Stimulated activated CD8-positive, alpha-beta memory T cell treated with anti-CD3 and anti-CD28 coated beads, Interleukin-12 subunit alpha, Interleukin-12 subunit beta, amount 100 ng/mL, for 24 hours (primary cell): Measurements from ENCODE around the gene PADI1.
"Not testable (repeated sequence)": the region's sequence is repeated elsewhere in the genome, so short reads cannot be mapped to it uniquely, and the experiment has no call there.

Experiments
- DNase-seq: peaks from one replicate; pipeline ENCODE4 v3.0.0-alpha.2; 2020; ENCODE audit errors: extremely low read depth

PADI1 gene

DNA sequence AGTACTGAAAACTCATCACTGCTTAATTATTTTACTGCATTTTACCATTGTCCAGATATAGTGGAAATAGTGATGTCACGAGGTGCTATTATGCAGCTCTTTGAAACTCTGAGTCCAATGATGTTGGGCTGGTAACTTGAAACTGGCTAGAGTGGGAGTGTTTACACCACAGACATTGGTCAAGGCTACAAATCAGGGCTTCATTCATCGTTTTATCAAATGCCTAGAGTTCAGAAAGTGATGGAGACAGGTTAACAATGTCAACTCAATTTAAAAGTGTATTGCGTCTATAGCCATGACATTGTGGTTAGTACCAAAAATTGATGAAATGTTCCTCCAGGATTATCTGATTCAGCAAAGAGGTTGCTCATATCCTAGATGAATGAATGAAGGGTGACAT lies 12.7 kb downstream of the PADI1 start:
- no peak for DNase-seq

DNA sequence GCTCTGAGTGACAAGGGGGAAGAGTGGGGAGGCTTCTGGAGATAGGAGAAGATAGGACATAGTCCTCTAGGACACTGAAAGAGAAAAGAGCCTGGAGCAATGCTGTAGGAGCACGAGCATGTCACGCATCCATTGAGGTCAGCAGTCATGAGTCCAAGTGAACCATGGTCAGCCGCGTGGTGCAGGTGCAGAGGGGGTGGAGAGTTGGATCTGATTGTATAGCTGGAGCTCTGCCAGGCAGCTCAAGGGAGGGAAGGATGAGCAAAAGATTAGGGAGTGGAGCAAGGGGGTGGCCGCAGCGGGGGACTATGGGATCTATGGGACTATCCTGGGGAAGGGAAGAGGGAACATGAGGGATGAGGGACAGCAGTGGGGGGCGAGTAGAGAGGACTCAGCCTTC lies 14.0 kb downstream of the PADI1 start:
- DNase-seq = no peak

DNA sequence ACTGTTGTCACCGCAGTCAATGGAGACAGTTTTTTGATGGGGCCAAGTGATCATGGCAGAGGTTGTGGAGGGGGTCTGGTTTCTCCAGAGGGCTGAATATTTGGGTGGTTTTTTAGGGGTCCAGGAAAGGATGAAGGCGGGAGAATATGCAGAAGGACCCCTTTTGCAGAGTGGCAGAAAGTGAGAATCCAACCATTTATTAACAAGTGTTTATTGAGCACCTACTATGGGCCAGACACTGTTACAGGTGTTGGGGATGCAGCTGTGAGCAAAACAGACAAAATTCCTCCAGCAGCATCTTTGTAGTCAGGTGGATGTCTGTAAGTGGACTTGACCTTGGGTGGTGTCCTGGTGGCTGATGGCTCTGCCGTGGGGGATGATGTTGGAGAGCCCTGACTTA lies 15.4 kb downstream of the PADI1 start:
- no peak for DNase-seq

DNA sequence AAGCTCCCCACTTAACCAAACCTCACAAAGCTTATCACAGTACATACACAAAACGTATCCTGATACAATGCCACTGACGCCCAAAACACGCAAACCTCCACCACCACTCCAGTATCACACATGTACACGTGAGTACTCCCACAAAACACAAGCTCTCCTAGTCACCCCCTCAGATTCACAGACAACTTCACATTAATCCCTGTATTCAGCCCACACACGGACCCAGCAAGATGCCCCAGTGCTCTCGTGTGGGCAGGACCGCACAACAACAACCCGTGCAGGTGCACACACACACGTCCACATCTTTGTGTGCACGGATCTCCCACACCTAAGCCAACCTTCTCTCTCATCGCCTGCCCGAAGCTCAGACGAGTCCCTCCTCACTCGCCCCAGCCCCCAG lies 17.6 kb downstream of the PADI1 start:
- DNase-seq = no peak

DNA sequence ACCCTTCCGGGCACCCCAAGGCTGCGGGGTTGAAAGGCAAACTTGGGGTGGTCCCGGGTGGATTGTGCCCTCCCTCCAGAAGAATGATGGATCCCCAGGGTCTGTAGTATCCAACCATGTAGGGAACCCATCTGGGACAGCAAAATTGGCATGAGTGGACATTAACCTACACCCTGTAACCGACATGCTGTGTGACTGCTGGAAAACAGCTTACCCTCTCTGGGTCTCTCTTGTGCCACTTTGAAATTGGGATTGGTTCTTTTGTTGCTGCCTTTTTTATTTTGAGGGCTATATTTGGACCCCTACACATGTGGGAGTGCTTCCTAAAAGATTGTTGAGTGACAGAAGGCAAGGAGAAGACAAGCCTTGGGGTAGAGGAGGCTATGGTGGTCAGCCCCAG lies 19.5 kb downstream of the PADI1 start:
- no peak for DNase-seq

DNA sequence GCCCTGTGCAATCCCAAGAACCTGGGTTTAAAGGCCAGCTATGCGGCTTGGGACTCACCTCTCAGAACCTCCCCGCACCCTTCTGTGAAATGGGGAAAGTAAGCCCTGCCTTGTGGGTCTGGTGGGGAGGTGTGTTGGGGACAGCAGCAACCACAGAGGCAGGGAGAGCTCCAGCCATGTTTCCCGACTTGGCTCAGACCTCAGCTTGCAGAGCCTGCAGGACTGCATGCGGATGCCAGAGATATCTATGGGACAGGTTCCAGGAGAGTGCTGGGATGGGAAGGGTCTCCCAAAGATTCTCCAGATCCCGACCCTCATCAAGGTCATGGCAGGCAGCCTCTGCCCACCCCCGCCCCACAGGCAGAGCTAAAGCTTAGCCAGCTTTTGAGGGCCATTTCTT lies 20.2 kb downstream of the PADI1 start:
- DNase-seq = no peak

DNA sequence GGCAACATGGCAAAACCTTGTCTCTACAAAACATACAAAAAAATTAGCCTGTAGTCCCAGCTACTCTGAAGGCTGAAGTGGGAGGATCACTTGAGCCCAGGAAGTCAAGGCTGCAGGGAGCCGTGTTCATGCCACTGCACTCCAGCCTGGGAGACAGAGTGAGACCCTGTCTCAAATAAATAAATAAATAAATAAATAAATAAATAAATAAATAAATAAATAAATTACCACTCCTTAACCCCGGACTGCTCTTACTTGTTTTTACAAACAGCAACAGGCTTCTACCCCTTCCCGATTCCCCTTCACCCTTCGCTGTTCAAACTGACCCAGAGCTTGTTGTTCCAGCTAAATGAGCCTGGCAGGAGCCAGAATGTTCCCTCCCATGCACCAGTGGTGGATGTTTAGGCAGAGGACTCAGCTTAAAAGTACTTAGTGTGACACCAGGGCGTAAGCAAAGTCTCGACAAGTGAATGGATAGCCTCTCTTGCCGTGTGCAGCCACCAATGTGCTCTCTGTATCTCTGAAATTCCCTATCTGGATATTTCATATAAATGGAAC lies 22.5 kb downstream of the PADI1 start:
- DNase-seq = no peak

DNA sequence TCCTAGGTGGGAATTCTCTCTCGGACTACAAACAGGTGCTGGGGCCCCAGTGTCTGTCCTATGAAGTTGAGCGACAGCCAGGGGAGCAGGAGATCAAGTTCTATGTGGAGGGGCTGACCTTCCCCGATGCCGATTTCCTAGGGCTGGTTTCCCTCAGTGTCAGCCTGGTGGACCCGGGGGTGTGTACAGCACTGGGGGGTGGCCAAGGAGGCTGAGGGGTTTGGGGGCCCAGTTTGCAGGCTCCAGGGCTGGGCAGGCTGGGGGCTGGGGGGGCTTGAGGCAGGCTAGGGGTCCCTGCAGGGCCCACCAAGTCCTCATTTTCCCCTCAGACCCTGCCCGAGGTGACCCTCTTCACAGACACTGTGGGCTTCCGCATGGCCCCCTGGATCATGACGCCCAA lies 23.7 kb downstream of the PADI1 start:
- no peak for DNase-seq

DNA sequence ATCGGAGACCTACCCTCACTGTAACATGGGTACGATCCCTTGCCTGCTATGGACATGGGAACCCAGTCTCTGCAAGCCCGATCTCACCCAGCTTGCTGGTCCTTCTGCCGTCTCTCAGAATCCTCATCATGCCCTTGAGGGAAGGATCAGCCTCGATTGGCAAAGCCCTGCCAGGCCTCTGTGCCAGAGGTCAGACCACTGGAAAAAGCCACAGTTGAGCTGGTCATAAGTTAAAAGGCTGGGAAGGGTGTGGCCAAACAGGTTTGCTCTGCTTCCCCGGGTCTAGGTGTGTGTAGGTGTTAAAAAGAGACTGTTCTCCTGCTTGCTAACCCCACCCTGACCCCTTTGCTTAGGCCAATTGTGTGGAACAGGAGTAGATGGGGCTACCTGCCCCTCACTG lies 24.5 kb downstream of the PADI1 start:
- DNase-seq = no peak

DNA sequence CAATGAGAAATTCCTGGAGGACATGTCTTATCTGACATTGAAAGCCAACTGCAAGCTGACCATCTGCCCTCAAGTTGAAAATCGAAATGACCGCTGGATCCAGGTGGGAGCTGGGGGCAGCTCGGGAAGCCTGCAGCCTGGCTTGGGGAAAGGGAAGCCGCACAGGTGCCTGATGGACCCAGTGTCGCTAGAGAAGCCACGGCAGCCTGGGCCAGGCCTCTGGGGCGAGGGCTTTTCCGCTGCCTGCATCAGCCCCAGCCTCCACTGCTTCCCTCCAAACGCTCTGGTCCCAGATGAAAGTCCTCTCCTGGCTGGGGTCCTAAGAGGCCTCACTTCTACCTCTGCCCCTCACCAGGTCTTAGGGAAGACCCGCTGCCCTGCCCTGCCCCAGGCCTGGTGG lies 25.2 kb downstream of the PADI1 start:
- no peak for DNase-seq

DNA sequence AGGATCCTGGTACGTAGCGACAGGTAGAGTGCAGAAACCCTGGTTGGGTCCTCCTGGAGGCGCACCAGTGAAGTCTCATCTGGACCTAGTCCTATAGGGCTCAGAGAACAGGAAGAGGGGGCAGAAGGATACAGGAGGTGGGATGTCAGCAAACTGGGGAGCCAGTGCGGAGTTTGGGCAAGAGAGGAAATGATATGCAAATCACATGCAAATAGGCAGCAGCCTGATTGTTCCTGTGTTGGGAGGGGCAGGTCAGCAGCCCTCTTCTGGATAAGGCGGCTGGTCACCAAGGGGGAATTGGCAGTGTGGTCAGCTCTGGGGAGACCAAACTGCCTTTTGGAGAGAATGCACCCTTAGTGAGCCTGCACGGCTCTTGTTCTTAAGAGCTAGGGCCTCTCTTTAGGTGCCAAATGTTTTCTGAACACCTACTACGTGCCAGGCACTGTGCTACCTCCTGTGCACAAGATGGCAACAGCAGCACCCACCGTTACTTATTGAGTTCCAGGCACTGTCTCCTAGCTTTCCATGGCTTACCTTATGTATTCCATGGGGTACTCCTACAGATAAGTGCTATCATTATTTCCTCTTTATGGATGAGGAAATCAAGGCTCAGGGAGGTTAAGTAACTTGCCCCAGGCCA lies 25.9 kb downstream of the PADI1 start:
- DNase-seq = no peak

DNA sequence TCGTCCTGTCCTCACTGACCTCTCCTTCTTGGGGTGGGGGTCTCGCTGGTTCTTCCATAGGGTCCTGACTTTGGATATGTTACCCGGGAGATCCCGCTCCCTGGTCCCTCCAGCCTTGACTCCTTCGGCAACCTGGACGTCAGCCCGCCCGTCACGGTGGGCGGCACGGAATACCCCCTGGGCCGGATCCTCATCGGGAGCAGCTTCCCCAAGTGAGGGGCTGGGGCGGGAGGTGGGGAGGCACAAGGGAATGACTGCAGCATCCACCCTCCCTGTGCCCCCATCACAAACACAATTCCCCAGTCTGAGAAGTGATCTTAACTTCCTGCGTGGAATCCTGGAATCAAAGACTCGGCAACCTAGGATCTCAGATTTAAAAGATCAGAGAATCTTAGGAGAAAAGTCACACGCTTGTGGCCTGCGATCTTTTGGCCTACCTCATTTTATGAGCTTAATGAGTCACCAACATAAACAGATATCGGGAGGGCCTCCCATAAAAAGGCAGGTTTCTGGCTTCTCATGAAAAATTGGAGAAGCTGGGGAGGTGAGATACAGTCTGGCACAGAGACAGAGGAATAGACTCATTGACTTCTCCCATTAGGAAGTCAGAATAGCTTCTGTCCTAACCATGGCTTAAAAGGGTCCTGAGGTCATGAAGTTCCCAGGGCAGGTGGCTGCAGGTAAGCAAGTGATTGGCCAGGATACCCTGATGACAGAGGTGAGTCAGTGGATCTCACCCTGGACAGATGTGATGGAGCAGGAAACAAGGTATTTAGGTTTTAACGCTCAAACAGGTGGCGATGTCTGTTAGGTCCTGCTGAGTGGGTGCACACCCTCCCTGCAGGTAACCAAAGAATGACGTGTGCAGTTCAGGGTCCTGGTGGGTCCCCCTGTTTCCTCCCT lies 28.1 kb downstream of the PADI1 start:
- DNase-seq = no peak

DNA sequence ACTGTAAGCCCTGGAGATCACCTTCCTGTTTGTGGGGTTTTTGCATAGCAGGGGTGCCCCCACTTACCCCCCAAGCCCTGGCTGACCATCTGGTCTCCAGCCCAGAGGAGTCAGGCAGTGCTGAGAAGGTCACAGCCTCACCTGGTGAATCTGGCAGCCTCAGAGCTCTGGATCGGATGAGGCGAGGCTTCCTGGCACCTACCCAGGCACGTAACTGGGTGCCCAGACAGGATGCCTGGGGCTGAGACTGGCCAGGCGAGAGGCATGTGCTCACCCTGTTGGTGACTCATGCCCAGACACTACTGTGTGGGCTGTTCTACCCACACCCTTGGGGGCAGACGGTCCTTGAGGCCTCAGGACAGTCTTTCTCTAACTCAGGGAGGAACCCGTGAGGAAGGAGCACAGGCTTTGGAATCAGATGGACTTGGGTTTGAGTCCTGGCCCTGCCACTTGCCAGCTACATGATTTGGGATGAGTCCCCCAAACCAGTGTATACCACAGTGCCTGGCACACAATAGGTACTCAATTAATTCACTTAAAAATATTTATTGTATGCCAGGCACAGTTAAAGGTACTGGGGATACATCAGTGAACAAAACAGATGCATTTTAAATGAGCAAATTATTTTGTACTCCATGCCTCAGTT lies 28.9 kb downstream of the PADI1 start:
- no peak for DNase-seq

DNA sequence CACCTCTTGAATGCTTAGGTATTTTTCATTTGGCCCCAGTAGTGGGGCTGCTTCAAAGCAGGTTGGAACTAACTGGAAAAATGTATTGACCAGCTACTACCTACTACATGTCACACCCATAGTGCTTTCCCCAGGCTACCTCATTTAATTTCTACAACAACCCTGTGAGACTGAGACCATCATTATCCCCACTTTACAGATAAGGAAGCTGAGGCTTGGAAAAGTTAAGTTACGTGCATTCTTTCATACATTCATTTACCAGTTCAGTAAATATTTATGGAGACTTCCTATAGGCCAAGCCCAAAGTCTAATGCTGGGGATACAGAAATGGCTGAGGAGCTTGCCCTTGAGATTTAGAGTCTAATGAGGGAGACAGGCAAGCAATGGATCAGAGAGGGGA lies 29.5 kb downstream of the PADI1 start:
- DNase-seq = no peak

DNA sequence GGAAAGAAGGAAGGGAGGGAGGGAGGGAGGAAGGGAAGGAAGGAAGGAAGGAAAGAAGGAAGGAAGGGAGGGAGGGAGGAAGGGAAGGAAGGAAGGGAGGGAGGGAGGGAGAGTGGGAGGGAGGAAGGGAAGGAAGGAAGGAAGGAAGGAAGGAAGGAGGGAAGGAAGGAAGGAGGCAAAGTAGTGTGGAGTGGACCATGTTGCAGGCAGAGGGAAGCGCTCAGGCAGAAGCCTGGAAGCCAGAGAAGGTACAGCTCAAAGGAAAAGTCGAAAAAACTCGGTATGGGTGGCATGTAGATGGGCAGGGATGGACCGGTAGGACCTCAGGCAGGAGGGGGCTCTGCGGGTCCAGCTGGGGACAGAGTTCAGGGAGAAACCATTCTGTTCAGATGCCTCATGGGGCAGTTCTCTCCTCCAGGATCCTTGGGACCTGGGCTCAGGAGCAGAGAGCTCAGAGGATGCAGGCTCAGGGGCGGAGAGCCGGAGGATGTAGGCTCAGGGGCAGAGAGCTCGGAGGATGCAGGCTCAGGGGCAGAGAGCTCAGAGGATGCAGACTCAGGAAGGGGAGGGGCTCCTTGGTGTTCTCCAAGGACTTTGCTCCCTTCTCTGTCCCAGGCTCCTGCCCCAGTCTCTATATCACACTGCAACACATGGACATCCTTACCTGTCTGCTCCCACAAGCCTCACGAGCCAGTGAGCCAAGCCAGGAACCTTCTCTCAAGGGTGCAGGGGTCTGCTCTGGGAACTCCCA lies 30.4 kb downstream of the PADI1 start:
- no peak for DNase-seq

DNA sequence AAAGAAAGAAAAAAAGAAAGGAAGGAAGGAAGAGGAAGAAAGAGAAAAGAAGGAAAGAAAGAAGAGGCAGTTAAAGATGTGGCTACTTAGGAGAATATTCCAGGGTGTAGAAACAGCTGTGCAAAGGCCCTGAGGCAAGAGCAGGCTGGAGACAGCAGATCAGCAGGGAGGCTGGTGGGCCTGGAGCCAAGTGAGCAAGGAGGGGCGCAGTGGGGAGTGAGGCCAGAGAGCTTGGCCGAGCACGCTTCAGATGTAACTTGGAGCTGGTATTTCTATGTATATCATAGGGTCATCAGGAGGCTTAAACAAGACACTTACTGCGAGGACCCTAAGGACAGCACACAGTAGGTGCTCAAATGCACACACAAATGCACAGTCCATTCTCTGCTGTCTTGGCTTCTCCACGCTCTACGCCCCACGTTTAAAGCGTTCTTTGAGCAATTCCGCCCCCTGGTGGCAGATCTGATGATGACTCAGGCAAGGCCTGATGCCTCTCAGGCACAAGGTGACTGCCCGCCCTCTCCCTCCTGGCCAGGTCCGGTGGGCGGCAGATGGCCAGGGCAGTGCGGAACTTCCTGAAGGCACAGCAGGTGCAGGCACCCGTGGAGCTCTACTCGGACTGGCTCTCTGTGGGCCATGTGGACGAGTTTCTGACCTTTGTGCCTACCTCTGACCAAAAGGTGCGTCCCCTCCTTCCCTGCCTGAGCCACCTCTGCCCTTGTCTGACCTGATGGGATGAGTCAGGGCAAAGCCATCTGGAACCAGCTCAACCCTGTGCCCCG lies 32.0 kb downstream of the PADI1 start:
- DNase-seq = peak; percentile 70

DNA sequence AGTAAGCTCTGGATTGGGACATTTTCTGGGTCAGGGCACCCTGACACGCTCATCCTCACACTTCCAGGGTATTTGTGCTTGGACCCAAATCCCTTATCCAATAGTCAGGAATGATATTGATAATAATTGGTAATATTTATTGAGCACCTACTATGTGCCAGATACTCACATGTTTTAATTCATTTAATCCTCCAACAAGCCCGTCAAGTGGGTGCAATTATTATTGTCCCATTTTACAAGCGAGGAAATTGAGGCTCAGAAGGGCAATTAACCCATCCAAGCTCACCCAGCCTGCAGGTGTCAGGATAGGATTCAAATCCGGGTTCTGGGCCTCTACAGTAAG lies 32.6 kb downstream of the PADI1 start:
- DNase-seq = no peak

DNA sequence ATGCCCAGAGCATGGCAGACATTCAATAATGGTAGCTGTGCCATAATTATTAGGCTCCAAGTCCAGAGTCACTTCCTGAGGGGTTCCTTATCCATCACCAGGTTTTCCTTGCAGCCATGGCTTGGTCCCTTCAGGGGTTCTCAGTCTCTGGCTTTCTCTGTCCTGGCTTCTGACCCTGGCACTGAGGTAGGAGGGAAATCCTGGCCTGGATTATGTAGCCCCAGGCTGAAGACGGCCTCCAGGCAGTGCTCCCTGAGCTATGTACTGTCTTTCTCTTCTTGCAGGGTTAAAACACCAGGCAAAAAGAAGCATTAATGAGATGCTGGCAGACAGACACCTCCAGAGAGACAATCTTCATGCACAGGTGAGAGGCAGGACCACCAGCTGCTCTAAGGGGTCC lies 34.5 kb downstream of the PADI1 start:
- DNase-seq = no peak

DNA sequence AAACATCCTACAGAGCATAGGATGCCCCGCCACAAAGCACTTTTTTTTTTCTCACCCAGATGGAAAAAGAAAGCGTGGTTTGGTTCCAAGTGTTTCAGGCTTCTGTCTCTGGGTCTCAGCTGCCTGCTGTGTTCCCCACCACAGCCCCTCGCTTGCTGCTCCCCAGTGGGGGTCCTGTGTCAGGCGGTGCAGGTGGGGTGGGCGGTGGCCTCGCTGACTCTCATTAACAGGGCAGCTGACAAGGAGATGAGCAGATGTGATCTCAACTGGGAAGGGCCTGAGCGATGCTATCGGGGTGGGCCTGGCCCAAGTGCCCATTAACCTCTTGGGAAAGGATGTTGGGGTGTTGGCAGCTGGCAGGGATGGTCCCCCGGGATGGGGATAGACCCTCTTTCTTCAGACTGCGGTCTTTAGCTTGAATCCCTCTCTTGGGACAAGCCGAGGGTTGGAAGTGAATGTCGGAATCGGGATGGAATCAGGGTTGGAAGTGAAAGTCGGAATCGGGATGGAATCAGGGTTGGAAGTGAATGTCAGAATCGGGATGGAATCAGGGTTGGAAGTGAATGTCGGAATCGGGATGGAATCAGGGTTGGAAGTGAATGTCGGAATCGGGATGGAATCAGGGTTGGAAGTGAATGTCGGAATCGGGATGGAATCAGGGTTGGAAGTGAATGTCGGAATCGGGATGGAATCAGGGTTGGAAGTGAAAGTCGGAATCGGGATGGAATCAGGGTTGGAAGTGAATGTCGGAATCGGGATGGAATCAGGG lies 36.3 kb downstream of the PADI1 start:
- not testable (repeated sequence) for DNase-seq

DNA sequence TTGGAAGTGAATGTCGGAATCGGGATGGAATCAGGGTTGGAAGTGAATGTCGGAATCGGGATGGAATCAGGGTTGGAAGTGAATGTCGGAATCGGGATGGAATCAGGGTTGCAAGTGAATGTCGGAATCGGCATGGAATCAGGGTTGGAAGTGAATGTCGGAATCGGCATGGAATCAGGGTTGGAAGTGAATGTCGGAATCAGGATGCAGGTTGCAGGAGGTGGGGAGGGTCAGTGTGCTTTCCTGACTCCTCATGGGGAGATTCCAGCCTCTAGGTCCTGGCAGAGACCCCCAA lies 36.8 kb downstream of the PADI1 start:
- DNase-seq = not testable (repeated sequence)

DNA sequence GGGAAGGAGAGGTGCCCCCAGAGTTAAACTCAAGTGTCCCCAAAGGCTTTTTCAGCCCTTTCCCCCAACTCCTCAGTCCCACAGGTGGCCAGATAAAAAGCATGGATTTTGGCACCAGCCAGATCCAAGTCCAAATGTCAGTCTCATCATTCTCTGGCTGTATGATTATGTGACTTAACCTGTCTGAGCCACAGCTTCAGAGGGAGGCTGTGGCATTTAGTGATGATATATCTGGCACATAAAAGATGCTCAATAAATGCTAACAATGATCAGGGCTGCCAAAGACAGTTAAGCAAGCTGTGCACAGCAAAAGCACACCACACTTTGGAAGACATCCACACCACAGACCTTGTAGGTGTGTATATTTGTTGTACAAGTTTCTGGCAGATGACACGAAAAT lies 38.3 kb downstream of the PADI1 start:
- DNase-seq = no peak
